Liver (tissue), 3 donors: ENCODE measurements around the gene KHDC3L.

ENCODE experiments used
- ATF3 ChIP-seq: IDR thresholded peaks from 2 replicates; pipeline ENCODE4 v1.6.1; 2016; ENCODE audit warnings: antibody characterized with exemption
- CTCF ChIP-seq: fragments of 150-350 bp; IDR thresholded peaks from 2 replicates; pipeline ENCODE4 v1.5.1; 2017; ENCODE audit warnings: improper control_type of control experiment, low read depth, low read length; ENCODE audit not compliant: missing input control
- HNF4G ChIP-seq: IDR thresholded peaks from 2 replicates; pipeline ENCODE4 v1.6.1; 2016; ENCODE audit warnings: antibody characterized with exemption
- RAD21 ChIP-seq, 2 donors: IDR thresholded peaks; 2 replicates each; pipeline ENCODE4 v1.6.1; 2016; ENCODE audit warnings: antibody characterized with exemption in 2 of 2, mild to moderate bottlenecking in 2 of 2
- RXRA ChIP-seq, 2 donors: IDR thresholded peaks; 2 replicates each; pipeline ENCODE4 v1.6.1; 2017 to 2018; ENCODE audit warnings: antibody characterized with exemption in 2 of 2, mild to moderate bottlenecking in 1 of 2
- TAF1 ChIP-seq: conservative IDR thresholded peaks from 2 replicates; pipeline ENCODE4 v1.6.1; 2016; ENCODE audit warnings: antibody characterized with exemption, mild to moderate bottlenecking
- YY1 ChIP-seq: IDR thresholded peaks from 2 replicates; pipeline ENCODE4 v1.6.1; 2016; ENCODE audit warnings: antibody characterized with exemption, mild to moderate bottlenecking
- ZBTB33 ChIP-seq: IDR thresholded peaks from 2 replicates; pipeline ENCODE4 v1.6.1; 2016; ENCODE audit warnings: antibody characterized with exemption
- TF ChIP-seq, protein P1 (sequence below): IDR thresholded peaks from 2 replicates; pipeline ENCODE4 v1.6.1; 2016; ENCODE audit warnings: antibody characterized with exemption
- donor health status: healthy.
- donor health status: healthy.

- TF ChIP-seq RAD21 (IDR thresholded peaks at IDR 0.05) (no peak), CTCF (no peak), ZBTB33 (no peak), ATF3 (no peak), HNF4G (no peak), YY1 (no peak), RXRA (IDR thresholded peaks at IDR 0.05) (no peak), TAF1 (no peak)
- TF ChIP-seq, protein P1, sequence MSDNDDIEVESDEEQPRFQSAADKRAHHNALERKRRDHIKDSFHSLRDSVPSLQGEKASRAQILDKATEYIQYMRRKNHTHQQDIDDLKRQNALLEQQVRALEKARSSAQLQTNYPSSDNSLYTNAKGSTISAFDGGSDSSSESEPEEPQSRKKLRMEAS: no peak
These were observed 21.1 kb upstream of the KHDC3L start for GRCh38 chr6:73341335-73341734.
